HFFc6 (cell line): ENCODE data around the gene TRIM38. TPM values are rescaled to one million over a fixed set of nuclear protein-coding genes. Genes with fewer than 3 reads are reported as not detected.
A peak's percentile ranks its signal among the peaks of the same experiment; 100 is the strongest.

Experiments
- DNase-seq: peaks from one replicate; pipeline ENCODE4 v3.0.0-alpha.2; 2018
- H3K27ac Mint-ChIP-seq: 2 replicates; pipeline ENCODE4 v1.8.0; 2020; ENCODE audit warnings: mild to moderate bottlenecking, mixed read lengths
- H3K27me3 Mint-ChIP-seq: 2 replicates; pipeline ENCODE4 v1.8.0; 2021; ENCODE audit warnings: mild to moderate bottlenecking, moderate library complexity, mixed read lengths; ENCODE audit not compliant: insufficient read depth
- H3K36me3 Mint-ChIP-seq: 2 replicates; pipeline ENCODE4 v1.8.0; 2021; ENCODE audit warnings: low read depth, mixed read lengths
- H3K4me1 Mint-ChIP-seq: 2 replicates; pipeline ENCODE4 v1.8.0; 2020; ENCODE audit warnings: low read depth, mixed read lengths
- H3K4me3 Mint-ChIP-seq: 2 replicates; pipeline ENCODE4 v1.8.0; 2020; ENCODE audit warnings: mild to moderate bottlenecking, moderate library complexity, mixed read lengths
- H3K9me3 Mint-ChIP-seq: 2 replicates; pipeline ENCODE4 v1.8.0; 2020; ENCODE audit warnings: mild to moderate bottlenecking, mixed read lengths
- CTCF ChIP-seq: fragments of 200-600 bp; sonication (generic); IDR thresholded peaks from 2 replicates; pipeline ENCODE4 v1.5.0; 2021; ENCODE audit warnings: antibody characterized with exemption, mild to moderate bottlenecking
- total RNA-seq, 6 experiments: library from RNA; stranded (reverse); fragmentation: NEBNext Ultra II Directional; extraction: Animal tissue kit (Norgen Biotek cat#: 25700); gene quantifications; 2 replicates in 1 of 6; 3 replicates in 5 of 6; pipeline ENCODE4 v1.2.3, GENCODE V29; 2021

The TRIM38 gene
- total RNA-seq, 6 experiments from 2014 or later, result 5.4 to 7.5 (median 6.8) TPM

GRCh38 chr6:26016245-26016962, 53.8 kb downstream of the TRIM38 start:
- Mint-ChIP-seq H3K27ac (peak overlapping the region; percentile 98), H3K36me3 (0 out of 2 replicates have a peak, but pooled peaks cover 4% of the 10 kb centered on the region), H3K4me3 (peak overlapping the region; percentile 93), H3K4me1 (peaks cover 41% of the 10 kb centered on the region), H3K9me3 (no peaks in the 10 kb centered on the region; the same call in 1 of the 2 replicates), H3K27me3 (peaks cover 10% of the 10 kb centered on the region)
- no peak for DNase-seq
- no peak for TF ChIP-seq CTCF

GRCh38 chr6:26016963-26017631, 54.5 kb downstream of the TRIM38 start:
- TF ChIP-seq CTCF, result no peak
- Mint-ChIP-seq H3K9me3 (no peaks in the 10 kb centered on the region; the same call in 1 of the 2 replicates), H3K4me3 (peak overlapping the region; percentile 93), H3K27ac (peak overlapping the region; percentile 98), H3K4me1 (peaks cover 48% of the 10 kb centered on the region), H3K27me3 (peaks cover 10% of the 10 kb centered on the region), H3K36me3 (0 out of 2 replicates have a peak, but pooled peaks cover 4% of the 10 kb centered on the region)
- peak; percentile 24 for DNase-seq

GRCh38 chr6:26017632-26017966, 55.0 kb downstream of the TRIM38 start:
- H3K9me3 Mint-ChIP-seq, result no peaks in the 10 kb centered on the region; the same call in 1 of the 2 replicates
- 0 out of 2 replicates have a peak, but pooled peaks cover 4% of the 10 kb centered on the region for H3K36me3 Mint-ChIP-seq
- H3K27ac Mint-ChIP-seq, result peak overlapping the region; percentile 98
- peak; percentile 94 for DNase-seq
- H3K27me3 Mint-ChIP-seq, result peaks cover 10% of the 10 kb centered on the region
- TF ChIP-seq CTCF, result peak; percentile 76
- peak overlapping the region; percentile 93 for H3K4me3 Mint-ChIP-seq
- H3K4me1 Mint-ChIP-seq, result peaks cover 53% of the 10 kb centered on the region

- no peak for TF ChIP-seq CTCF
- H3K36me3 Mint-ChIP-seq, result 0 out of 2 replicates have a peak, but pooled peaks cover 4% of the 10 kb centered on the region
- no peak for DNase-seq
- H3K9me3 Mint-ChIP-seq, result no peaks in the 10 kb centered on the region; the same call in 1 of the 2 replicates
- H3K4me3 Mint-ChIP-seq, result peak overlapping the region; percentile 92
- peak overlapping the region; percentile 100 for H3K27ac Mint-ChIP-seq
- H3K27me3 Mint-ChIP-seq, result peaks cover 10% of the 10 kb centered on the region
- H3K4me1 Mint-ChIP-seq, result peaks cover 60% of the 10 kb centered on the region
These were observed 56.7 kb downstream of the TRIM38 start for GRCh38 chr6:26019261-26019830.

GRCh38 chr6:26019967-26020328, 57.3 kb downstream of the TRIM38 start:
- Mint-ChIP-seq H3K27me3 (peaks cover 10% of the 10 kb centered on the region), H3K27ac (peak overlapping the region; percentile 100), H3K9me3 (no peaks in the 10 kb centered on the region; the same call in 1 of the 2 replicates), H3K4me1 (peaks cover 66% of the 10 kb centered on the region), H3K4me3 (peak overlapping the region; percentile 92), H3K36me3 (0 out of 2 replicates have a peak, but pooled peaks cover 4% of the 10 kb centered on the region)
- TF ChIP-seq CTCF, result no peak
- no peak for DNase-seq
